Myometrial cell (primary cell): ENCODE measurements around the gene CD93. TPM values are rescaled to one million over a fixed set of nuclear protein-coding genes. Genes with fewer than 3 reads are reported as not detected.

Experiments
- total RNA-seq: library from RNA; depleted of rRNA; stranded (reverse); fragments of >200 nt; gene quantifications from 2 replicates; pipeline ENCODE4 v1.2.3, GENCODE V29; 2015

Gene CD93, protein sequence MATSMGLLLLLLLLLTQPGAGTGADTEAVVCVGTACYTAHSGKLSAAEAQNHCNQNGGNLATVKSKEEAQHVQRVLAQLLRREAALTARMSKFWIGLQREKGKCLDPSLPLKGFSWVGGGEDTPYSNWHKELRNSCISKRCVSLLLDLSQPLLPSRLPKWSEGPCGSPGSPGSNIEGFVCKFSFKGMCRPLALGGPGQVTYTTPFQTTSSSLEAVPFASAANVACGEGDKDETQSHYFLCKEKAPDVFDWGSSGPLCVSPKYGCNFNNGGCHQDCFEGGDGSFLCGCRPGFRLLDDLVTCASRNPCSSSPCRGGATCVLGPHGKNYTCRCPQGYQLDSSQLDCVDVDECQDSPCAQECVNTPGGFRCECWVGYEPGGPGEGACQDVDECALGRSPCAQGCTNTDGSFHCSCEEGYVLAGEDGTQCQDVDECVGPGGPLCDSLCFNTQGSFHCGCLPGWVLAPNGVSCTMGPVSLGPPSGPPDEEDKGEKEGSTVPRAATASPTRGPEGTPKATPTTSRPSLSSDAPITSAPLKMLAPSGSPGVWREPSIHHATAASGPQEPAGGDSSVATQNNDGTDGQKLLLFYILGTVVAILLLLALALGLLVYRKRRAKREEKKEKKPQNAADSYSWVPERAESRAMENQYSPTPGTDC
- not detected in 2 replicates for total RNA-seq

DNA sequence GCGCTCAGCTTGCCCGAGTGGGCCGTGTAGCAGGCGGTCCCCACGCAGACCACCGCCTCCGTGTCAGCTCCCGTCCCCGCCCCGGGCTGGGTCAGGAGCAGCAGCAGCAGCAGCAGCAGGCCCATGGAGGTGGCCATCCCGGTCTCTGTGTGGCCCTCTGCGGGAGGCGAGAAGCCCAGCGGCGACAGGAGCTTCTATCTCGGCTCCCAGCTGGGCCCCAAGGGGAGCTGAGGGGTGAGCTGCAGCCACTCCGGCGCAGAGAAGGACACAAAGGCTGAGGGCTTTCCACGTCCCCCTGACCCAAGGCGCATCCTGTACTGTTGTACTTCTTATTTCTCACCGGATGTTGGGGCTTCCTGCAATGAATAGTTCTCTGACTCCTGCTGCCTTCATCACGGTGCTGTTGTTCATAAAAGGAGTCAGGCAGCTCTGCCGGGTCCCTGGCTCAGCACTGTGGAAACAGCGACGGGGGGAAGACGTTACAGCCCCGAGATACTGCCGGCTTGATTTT is at the start of gene CD93:
TSS of gene CD93 (minus strand) at position 269 of the 511 bp plus-strand sequence. CDS start at position 137, 132 bp downstream.

DNA sequence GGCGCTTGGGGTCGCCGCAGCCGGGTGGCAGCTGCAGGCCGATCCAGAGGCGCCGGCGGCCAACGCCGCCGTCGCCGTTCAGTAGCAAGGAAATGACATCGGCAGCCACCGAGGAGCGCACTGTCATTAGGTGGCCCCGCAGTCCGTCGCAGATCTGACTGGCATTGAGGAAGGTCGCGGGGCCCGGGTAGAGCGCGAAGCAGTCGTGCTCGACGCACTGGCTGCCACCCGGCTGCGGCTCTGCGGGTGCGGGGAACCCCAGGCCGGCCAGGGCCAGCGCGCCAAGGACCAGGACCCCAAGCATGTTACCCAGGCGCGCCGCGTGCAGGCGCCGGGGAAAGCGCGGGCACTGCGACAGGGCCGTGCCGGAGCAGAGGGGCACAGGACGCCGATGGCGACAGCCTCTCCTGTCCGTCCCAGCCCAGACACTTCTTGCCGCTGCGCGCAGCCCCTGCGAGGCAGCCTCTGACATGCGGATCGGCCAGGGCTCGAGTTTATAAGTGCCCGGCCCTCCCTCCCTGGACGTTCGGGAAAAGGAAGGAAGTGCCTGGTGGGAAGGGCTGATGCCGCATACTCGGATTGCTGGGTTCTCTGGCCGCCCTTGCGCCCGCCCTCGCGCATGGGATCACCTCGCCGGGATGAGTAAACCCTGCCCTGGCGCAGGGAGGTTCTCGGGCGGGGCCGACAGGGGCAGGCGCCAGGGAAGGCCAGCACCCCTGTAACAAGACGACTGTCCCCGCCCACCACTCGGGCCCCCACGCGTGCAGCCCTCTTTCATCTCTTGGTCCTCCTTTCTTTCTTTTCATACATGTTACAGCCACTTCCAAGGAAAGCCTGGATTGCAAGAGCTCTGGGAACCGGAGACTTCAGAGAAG is 36.7 kb downstream of the CD93 start, which contains the start of gene THBD:
TSS of gene THBD (minus strand) at position 472 of the 875 bp plus-strand sequence. CDS start at position 304, 168 bp downstream.

DNA sequence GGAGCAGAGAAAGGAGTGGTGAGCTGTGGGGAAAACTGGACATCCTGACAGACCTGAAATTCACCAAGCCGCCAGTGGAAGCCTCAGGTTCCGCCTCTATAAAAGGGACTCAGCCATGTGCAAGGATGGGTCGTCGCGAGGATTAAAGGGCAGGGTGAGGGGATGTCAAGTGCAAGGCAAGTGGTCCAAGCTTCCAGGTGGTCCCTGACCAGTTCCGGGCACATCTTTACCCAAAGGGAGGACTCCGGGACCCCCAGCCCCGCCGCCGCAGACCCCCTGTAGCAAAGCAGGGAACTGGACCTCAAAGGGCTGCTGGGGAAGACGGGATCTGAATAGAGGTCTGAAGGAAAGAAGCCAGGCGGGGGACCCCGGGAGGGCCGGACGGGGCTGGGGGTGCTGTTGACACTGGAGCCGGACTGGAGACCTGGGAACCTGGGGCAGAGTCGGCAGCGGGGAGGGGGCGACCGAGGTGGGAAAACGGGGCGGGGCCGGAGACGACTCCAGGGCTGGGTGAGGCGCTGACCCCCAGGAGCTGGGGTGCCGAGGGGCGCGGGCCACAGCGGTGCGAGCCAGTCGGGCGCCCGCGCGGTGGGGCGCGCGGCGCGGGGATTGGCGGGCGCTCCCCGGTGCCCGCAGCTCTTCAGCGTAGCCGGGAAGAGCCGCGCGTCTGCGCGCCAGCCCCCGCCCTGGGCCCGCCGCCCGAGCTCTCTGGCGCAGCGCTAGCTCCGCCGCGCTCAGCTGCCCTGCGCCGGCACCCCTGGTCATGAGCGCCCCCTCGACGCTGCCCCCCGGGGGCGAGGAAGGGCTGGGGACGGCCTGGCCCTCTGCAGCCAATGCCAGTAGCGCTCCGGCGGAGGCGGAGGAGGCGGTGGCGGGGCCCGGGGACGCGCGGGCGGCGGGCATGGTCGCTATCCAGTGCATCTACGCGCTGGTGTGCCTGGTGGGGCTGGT is 51.1 kb downstream of the CD93 start, which contains the start of gene SSTR4:
TSS of gene SSTR4 (plus strand) at position 592 of the 951 bp plus-strand sequence. CDS start at position 764, 172 bp downstream.

Other genes with a start within 250 kb of the CD93 start
- gene SSTR4, start 51.0 kb downstream of the CD93 start, total RNA-seq: not detected in 2 replicates
- gene THBD, start 36.7 kb downstream of the CD93 start, total RNA-seq: under 0.01 and 0.18 TPM in 2 replicates